Fibroblast of peridontal ligament (primary cell): ENCODE measurements around the gene INPP5B.
"Not testable (repeated sequence)": the region's sequence is repeated elsewhere in the genome, so short reads cannot be mapped to it uniquely, and the experiment has no call there.

Source experiments
- DNase-seq: peaks from one replicate; pipeline ENCODE4 v3.0.0-alpha.2; 2010; ENCODE audit errors: extremely low read depth

Gene INPP5B

DNA sequence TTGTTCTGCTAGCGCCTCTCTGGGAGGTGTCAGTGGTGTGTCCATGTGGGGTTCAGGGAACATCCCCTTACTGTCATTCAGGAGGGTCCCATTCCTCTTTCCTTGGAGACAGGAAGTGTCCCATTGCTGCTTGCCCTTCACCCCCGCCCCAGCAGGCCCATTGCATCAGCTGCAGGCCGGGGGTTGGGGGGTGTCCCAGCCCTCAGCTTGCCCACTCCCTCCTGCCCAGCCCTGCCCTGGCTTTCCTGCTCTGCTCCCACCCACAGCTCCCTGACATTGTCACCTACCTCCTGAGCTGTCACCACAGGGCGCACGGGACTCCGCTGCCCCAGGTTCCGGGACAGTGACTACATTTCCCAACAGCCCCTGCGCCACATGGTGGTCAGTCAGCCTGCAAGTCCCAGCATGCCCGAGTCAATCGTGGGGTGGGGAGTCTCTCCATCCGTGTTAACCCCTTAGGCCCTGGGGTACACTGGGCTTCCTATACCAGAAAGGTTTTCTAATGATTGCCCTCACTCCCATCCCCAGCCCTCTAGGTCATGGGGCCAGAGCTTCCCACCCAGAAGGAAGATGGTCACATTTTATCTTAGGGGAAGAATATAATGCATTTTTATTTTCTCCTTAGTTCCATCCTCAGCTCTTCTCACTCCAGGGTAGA is at the start of gene INPP5B:
Gene INPP5B, minus strand, starts transcription at position 351 of the 658 bp plus-strand sequence. CDS start 745 bp downstream, outside the sequence.
- peak; percentile 90 for DNase-seq

DNA sequence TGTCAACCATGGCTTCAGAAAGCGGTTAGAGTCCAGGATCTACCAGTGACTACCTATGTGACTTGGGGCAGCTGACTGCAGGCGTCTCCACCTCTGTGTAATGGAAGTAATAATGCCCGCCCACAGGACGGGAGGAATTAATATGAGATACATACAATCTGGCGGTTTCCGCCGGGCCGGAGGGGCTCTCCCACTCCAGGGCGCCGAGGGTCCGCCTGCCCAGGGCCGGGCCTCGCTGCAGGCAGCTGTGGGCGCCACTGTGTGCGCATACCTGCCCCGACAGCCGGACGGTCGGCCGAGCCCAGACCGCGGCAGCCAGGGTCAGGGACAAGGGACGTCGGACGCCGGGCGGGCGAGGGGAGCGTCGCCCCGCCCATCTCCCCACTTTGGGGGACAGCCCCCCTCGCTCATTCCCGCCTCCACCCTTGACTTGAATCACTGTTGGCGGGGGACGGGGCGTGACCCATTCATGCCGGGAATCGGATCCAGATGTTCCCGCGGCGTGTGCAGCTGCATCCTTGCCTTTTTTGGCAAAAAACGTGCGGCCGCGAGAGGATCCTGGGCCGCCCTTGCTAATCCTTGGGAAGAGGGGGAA is 49.0 kb upstream of the INPP5B start:
- peak; percentile 95 for DNase-seq

DNA sequence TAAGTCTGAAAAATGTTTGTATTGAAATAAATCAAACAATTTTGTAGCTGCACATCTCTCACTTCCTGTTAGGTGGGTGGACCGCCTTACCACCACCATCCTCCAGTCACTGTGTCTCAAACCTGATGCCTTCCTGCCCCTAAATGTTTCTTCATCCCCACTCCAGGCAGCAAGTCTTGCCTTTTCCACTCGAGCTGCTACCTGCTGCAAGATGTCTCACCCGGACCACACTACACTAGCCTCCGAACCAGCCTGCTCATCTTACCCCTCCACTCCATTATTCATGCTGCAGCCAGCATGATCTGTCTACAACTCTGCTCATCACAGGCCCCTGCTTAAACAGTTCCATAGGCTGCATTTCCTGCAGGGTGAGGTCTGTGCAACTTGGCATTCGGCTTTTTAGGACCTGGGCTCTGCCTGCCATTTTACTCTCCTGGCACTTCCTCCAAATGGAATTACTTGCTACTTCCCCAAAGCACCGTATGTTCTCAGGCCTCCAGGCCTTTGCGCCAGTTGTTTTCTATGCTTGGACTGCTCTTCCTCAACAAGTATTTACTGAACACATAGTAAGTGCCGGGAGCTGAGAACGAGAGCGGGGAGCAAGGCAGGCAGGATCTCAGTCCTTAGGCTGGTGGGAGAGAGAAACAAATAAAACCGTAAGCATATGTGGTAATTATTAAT is 48.2 kb upstream of the INPP5B start:
- DNase-seq: no peak

DNA sequence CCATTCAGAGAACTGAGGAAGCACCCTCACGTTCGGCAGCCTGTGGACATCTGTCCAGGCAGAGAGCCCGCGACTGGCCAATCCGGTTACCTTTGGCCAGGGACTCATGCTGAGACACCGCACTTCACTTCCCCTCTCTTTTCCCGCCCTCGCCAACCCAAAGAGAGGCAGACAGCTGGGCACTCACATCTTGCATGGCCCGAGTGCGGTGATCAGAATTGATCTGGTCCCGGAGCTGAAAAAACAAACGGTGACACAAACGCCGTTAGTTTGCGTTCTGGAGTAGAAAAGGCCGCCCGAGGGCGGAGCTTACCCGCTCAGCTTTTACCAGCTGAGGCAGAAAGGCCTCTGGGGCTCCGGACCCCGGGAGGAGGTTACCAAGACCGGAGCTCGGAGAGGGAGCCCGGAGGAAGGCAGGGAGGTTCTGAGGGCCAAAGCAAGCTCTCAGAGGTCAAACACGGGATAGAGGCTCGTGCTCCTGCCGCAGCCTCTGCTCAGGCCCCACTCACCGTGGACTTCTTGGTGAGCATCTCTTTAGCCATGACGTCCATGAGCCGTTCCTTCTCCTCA is 42.6 kb upstream of the INPP5B start:
- DNase-seq: no peak

DNA sequence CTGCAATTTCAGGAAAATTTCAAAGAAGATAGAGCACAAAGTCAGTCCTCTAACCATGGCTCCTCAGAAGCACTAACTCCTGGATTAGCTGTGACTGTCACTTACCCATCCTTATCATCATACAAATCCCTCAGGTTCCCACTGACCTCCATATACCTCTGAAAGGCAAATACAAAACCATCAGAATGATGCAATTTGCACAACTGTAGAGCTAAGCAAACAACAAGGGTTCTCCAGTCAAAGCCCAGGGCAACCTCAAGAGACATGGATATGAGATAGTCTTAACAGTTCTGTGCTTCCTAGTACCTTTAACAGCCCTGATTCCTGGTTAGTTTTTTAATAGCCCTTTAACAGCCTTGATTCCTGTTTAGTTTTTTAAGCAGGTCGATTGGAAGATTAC is 40.8 kb upstream of the INPP5B start:
- no peak for DNase-seq

DNA sequence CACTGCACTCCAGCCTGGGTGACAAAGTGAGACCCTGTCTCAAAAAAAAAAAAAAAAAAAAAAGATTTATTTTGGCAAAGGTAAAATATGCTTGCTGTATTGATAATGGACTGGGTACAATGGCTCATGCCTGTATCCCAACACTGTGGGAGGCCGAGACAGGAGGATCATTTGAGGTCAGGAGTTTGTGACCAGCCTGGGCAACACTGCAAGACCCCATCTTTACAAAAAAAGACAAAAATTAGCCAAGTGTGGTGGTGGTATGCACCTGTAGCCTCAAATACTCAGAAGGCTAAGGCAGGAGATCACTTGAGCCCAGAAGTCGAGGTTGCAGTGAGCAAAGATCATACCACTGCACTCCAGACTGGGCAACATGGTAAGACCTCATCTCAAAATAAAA is 36.7 kb upstream of the INPP5B start:
- no peak for DNase-seq

DNA sequence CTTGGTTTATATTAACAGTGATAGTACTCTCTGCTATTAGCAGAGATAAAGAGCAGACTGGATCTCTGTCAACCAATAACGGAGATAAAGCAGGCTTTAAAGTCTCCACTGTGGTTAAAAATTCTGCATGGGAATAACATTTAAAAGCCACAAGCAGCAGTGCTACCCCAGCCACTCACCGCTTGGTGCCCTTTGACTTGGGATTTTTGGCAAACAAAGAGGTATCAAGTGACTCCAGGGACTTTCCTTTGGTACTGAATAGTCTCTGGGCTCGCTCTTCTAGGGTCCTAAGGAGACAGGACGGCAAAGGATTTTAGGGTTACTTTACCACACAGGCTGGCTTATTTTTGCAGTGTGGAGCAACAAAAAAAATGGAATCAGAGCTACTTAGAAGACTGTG is 31.7 kb upstream of the INPP5B start:
- no peak for DNase-seq

DNA sequence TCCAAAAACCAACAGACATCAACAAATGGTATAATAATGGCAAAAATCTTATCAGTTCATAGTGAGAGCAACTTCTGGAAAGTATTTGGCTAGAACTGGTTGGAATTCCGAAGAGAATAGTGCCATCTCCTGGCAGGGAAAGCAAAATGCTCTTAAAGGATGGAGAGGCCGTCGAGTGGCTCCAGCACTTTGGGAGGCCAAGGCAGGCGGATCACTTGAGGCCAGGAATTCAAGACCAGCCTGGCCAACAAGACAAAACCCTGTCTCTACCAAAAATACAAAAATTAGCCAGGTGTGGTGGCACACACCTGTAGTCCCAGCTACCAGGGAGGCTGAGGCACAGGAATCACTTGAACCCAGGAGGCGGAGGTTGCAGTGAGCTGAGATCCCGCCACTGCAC is 28.2 kb upstream of the INPP5B start:
- DNase-seq: peak; percentile 76

DNA sequence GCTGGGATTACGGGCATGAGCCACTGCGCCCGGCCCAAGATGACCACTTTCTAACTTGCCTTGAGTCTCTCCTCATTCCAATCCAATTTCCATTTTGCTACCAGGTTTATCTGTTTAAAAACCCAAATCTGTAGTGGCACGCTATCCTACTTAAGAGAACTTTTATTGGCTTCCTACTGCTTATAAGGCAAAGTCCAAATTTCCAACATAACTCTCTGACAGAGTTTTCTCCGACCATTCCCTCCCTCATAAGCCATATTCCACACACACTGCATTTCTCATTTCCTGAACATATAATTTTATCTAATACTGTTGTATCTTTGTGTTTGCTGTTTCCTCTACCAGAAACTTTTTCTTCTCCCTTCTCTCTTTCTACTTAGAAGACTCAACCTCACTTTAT is 27.7 kb upstream of the INPP5B start:
- no peak for DNase-seq

DNA sequence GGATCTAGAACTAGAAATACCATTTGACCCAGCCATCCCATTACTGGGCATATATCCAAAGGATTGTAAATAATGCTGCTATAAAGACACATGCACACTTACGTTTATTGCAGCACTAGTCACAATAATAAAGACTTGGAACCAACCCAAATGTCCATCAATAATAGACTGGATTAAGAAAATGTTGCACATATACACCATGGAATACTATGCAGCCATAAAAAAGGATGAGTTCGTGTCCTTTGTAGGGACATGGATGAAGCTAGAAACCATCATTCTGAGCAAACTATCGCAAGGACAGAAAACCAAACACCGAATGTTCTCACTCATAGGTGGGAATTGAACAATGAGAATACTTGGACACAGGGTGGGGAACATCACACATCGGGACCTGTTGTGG is 26.8 kb upstream of the INPP5B start:
- DNase-seq: not testable (repeated sequence)

DNA sequence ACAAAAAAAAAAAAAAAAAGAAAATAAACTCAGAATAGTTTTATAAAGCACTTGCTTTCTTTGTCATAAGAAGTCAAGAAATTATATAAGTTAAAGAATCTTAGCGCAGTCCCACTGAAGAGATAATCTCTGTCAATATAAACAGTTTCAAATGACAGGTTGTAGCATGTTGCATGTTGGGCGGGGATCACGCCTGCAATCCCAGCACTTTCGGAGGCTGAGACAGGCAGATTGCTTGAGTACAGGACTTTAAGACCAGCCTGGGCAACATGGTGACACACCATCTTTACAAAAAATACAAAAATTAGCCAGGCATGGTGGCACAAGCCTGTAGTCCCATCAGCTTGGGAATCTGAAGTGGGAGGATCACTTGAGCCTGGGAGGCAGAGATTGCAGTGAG is 18.4 kb upstream of the INPP5B start:
- no peak for DNase-seq

DNA sequence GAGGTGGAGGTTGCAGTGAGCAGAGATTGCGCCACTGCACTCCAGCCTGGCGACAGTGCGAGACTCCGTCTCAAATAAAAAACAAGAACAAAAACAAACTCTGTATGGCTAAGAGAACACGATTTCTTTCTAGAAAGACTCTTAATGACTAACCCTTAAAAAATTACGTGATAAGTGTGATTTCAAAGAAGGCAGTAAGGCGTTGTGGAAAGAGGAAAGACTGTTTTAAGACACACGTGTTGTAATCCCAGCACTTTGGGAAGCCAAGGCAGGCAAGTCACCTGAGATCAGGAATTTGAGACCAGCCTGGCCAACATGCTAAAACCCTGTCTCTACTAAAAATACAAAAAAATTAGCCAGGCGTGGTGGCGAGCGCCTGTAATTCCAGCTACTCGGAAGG is 17.3 kb upstream of the INPP5B start:
- DNase-seq: not testable (repeated sequence)

DNA sequence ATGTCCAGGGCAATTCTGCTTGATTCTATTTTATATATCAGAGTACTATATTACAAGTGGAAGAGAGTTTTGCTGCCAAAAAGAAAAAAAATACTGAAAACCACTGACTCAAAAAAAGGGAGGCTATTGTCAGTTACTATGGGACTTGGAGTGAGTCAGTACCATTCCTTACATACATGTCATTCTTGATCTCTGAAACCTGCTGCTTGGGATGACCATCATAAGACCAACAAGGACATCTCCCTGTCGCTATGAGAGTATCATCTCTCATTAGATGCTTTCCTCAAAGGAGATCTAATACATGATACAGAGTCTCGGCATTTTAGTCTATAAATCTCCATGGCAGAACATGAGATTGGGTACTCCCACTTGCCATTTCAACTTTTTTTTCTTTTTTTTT is 11.8 kb upstream of the INPP5B start:
- peak; percentile 84 for DNase-seq

DNA sequence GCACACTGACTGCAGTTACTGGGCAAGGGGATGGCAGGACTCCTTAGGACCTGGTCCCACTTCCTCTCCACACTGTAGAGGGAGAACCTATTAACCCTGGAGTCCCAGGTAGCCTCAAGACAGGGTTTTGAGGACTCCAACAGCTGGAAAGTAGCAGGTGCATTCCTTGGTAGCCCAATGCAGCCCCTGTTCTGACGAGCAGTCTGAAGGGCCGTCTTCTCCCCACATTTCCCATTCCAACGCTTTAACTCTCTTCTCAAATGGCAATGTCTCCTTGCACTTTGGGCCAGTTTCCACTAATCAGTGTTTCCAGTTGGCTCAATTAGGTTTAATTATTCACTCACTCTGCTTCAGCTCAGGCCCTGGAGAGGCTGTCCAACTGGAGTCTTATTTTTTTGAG is 8.8 kb upstream of the INPP5B start:
- no peak for DNase-seq

DNA sequence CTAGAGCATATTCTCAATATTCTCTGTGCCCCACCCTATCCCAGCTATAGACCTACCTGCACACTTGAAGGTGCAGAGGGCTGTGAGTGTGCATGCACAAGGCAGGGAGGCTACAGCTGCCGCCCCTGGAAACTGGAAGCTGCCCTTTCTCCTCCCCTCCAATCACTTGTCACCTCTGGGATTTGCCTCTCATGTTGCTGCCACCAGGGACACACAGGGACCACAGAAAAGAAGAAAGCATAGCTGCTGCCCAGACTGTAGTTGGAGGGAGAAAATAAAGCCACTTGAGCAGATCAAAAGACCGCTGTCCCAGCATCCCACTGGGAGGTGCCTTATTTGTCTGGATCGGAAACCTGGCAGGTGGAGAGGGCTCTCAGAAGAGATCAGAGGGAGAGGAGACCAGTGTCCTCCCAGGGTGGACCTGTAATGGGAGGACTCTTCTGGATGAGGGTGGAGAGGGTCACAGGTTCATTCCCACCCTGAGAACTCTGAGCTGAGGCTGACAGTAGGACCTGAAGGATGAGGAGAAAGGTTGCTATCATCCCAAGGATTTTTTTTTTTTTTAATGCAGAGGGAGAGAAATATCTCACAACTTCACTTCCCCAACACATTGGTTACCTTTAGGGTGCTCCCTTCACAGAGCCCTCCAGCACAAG is 7.6 kb upstream of the INPP5B start:
- DNase-seq: no peak

DNA sequence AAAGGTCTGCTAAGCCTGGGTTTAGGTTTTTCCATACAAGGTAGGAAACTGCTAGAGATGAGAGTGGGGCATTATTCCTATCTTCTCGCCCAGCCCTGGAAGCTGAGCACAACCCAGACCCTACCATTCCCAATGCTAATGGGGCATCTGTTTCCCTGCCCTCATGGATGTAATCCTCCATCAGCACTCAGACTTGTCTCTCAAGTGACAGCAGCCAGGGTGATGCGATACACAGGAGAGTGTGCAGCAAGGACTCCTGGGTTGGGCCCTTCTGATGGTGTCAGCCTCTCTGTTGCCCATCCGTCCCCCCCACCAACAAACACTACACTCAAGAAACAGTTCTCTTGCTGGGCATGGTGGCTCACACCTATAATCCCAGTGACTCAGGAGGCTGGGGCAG is 5.9 kb upstream of the INPP5B start:
- no peak for DNase-seq

DNA sequence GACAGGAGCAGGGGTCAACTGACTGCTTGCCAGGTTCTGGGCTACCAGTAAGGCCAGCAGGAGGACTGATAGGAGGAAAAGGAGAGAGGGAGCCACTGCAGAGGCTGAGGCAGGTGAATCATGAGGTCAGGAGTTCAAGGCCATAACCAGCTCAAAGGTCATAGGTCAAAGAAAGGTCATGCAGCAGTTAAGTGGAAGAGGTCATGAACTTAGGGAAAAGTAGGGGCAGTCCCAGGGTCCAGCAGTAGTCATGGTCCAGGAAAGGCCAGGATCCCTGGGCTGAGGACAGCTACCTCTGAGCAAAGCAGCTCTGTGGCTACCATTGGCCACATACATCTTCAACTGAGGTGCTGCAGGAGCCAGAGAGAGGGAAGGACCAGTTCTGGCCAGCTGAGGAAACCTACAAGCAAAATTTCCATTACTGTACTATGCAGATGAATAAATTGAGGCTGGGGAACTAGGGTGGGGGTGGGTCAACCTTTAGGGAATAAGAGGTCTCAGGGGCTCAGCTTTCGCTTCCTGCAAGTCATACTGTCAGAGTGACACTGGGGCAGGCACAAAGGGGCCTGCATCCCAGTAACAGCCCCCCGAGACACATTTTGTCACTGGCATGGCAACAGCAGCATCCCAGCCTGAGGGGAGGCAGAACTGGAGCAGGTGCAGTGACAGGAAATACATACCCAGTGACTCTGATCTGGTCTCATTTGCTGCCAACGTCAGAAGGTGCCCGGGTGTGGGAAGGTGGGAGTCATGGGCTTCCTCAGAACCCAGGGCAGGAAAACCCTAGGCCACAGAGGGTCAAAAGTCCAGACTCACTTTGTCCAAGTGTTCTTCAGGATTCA is 5.2 kb upstream of the INPP5B start:
- no peak for DNase-seq

DNA sequence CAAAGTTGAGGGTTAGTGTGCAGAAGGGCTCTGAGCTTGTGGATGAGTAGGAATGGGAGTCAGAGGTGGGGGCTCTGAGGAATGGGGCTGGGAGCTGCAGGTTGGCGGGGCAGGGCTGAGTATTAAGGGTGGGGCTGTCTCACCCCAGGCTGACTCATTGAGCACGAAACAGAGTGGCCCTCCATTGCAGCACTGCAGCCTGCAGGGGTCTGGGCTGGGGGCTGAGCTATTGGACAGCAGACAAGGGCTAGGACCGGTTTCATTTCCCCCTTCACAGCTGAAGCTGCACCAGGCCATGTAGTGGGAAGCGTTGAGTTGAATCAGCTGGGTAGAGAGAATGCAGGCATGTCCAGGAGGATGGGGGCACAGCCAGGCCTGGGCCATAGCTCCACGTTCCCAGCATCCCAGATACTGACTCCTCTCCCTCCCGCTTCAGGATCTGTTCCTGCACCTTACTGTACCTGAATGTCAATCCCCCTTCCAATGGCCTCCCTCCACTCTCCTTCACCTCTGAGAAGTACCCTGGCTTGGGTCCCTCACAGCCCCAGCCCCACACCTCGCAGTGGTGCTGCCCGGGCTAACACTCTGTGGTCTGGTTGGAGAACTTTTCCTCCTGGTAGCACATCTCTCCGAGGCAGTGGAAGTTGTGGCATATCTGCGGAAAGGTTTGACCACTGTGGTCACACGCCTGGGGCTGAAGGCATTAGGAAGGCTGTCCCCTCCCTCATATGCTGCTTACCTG is 4.4 kb upstream of the INPP5B start:
- DNase-seq: no peak

DNA sequence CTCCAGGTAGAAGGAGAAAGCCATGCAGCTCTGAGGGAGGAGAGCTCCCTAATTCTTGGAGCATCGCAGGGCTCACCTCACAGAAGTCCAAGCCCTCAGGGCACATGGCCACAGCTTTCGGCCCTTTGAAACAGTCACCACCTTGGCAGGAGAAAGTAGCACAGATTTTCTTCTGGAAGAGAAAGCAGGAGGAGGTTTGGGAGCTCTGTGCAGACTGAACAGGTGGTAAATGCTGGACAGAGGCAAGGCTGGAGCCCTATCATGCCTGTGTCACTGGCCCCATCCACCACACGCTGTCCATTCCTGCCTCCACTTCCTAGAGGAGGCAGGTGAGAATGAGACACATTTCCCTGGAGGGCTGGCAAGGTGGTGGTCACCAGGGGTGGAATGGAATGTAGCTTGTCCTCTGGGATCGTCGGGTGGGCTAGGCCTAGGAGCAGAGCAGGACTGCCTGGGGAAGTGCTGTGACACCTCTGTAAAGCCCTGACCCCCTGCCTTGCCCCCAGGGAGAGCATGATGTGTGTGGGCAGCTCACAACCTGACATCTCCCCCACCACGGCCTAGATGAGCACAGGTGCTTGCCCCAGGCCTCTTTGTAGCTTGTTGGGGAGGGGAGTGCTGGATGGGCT is 2.8 kb upstream of the INPP5B start:
- DNase-seq: no peak

DNA sequence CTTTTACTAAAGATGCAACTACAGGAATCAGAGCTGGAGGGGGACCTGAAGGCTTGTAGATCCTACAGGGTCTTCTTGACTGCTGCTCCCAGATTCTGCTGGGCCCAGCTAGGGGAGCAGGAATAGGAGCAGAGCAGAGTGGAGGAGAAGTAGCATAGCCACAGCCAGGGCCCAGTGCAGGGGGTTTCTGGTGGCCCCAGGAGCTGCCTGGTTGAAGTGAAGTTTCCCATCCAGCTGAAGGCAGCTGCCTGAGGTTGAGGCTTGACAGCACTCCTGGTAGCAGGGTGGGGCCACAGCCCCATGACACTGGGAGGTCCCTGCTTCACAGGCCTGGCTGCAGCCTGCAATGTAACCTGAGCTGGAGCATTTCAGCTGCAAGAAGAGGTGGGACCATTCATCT is 2.0 kb upstream of the INPP5B start:
- DNase-seq: no peak
